PC-3 (cell line): Measurements from ENCODE around the gene LPCAT2. TPM values are rescaled to one million over a fixed set of nuclear protein-coding genes. Genes with fewer than 3 reads are reported as not detected.
A peak's percentile ranks its signal among the peaks of the same experiment; 100 is the strongest.

ENCODE experiments used
- ATAC-seq: fragments of 200-7000 bp; cut with Tn5 transposase; 2 replicates; pipeline ENCODE4 v1.9.1; 2020; ENCODE audit warnings: mild to moderate bottlenecking, moderate library complexity
- BruUV-seq: library from RNA; stranded (reverse); fragments of 400-500 nt; replicated peaks from 2 replicates; lab custom pipeline; 2021; lab: Mats Ljungman, UMichigan
- CTCF ChIA-PET: fragments of 300-600 bp; sonication (Branson Sonifier 250); formaldehyde crosslinking; loops from one replicate; lab custom pipeline; 2022; ENCODE audit warnings: antibody characterized with exemption; lab: Charles Lee
- POLR2A ChIA-PET: fragments of 300-600 bp; sonication (Branson Sonifier 250); formaldehyde crosslinking; loops from one replicate; lab custom pipeline; 2022; ENCODE audit warnings: antibody characterized with exemption; ENCODE audit not compliant: unreplicated experiment; lab: Charles Lee
- DNase-seq: peaks from one replicate; pipeline ENCODE4 v3.0.0-alpha.2; 2015
- H2AFZ ChIP-seq: fragments of 300-600 bp; sonication (generic); 2 replicates; pipeline ENCODE4 v1.6.0; 2016; ENCODE audit warnings: antibody characterized with exemption, low read length
- H3F3A ChIP-seq: fragments of 300-600 bp; sonication (generic); one replicate; pipeline ENCODE4 v1.6.0; 2017; ENCODE audit warnings: antibody characterized with exemption, low read length, control low read depth, mild to moderate bottlenecking; ENCODE audit not compliant: unreplicated experiment
- H3K27ac ChIP-seq: fragments of 300-600 bp; sonication (generic); 2 replicates; pipeline ENCODE4 v1.5.1; 2016; ENCODE audit warnings: mild to moderate bottlenecking, low read length
- H3K27me3 ChIP-seq: fragments of 300-600 bp; sonication (generic); 2 replicates; pipeline ENCODE4 v1.6.1; 2016; ENCODE audit warnings: low read length, mixed read lengths
- H3K36me3 ChIP-seq: fragments of 300-600 bp; sonication (generic); 2 replicates; pipeline ENCODE4 v1.6.1; 2016; ENCODE audit warnings: low read depth, mixed run types, low read length, mixed read lengths
- H3K4me1 ChIP-seq: fragments of 300-600 bp; sonication (generic); 2 replicates; pipeline ENCODE4 v1.5.1; 2016; ENCODE audit warnings: low read length; ENCODE audit not compliant: insufficient read depth
- H3K4me2 ChIP-seq: fragments of 300-600 bp; sonication (generic); 2 replicates; pipeline ENCODE4 v1.6.0; 2016; ENCODE audit warnings: low read length
- H3K4me3 ChIP-seq: fragments of 300-600 bp; sonication (generic); 2 replicates; pipeline ENCODE4 v1.5.1; 2016; ENCODE audit warnings: mild to moderate bottlenecking, low read length, mixed read lengths
- H3K79me2 ChIP-seq: fragments of 300-600 bp; sonication (generic); 2 replicates; pipeline ENCODE4 v1.6.1; 2017; ENCODE audit warnings: low read length, mixed read lengths
- H3K9ac ChIP-seq: fragments of 300-600 bp; sonication (generic); 2 replicates; pipeline ENCODE4 v1.6.0; 2016; ENCODE audit warnings: mild to moderate bottlenecking, low read length
- H3K9me2 ChIP-seq: fragments of 300-600 bp; sonication (generic); replicated peaks from 2 replicates; pipeline ENCODE4 v1.6.1; 2016; ENCODE audit warnings: mixed run types, low read length, mixed read lengths
- H3K9me3 ChIP-seq: fragments of 300-600 bp; sonication (generic); 2 replicates; pipeline ENCODE4 v1.6.1; 2016; ENCODE audit warnings: low read length, mixed read lengths
- H4K20me1 ChIP-seq: fragments of 300-600 bp; sonication (generic); 2 replicates; pipeline ENCODE4 v1.6.1; 2016; ENCODE audit warnings: low read length, mixed read lengths
- CTCF ChIP-seq: fragments of 300-600 bp; sonication (generic); conservative IDR thresholded peaks from 2 replicates; pipeline ENCODE4 v1.5.1; 2017; ENCODE audit warnings: antibody characterized with exemption, low read depth, mild to moderate bottlenecking, low read length
- EZH2 ChIP-seq: fragments of 300-600 bp; sonication (generic); IDR thresholded peaks from one replicate; pipeline ENCODE4 v1.6.1; 2017; ENCODE audit warnings: antibody characterized with exemption, mild to moderate bottlenecking, low read length; ENCODE audit not compliant: unreplicated experiment
- EZH2phosphoT487 ChIP-seq: fragments of 300-600 bp; sonication (generic); IDR thresholded peaks from 2 replicates; pipeline ENCODE4 v1.6.1; 2018; ENCODE audit warnings: mild to moderate bottlenecking, antibody characterized with exemption, low read length, borderline replicate concordance
- intact Hi-C: fragments of 100-400 bp; cut with micrococcal nuclease; formaldehyde crosslinking; loops from 2 replicates; pipeline ENCODE4 v1.9.0; 2023
- total RNA-seq: library from RNA; depleted of rRNA; stranded (reverse); fragments of >200 nt; gene quantifications from 2 replicates; pipeline ENCODE4 v1.2.3, GENCODE V29; 2014

The LPCAT2 gene
- total RNA-seq, 1 experiment from 2014 or later, result 8.0 TPM

GRCh38 chr16:55469821-55470532, 38.9 kb upstream of the LPCAT2 start:
- no peak for ATAC-seq
- H3K4me2 ChIP-seq, result 0 out of 2 replicates have a peak overlapping the region, but pooled peaks have one; percentile 48

GRCh38 chr16:55470533-55471371, 38.1 kb upstream of the LPCAT2 start:
- no peak overlapping the region for H3K9ac ChIP-seq
- CTCF ChIA-PET, result no interaction called here
- TF ChIP-seq EZH2phosphoT487 (no peak), CTCF (no peak)
- intact Hi-C loops, result no loop called here
- ATAC-seq, result no peak
- peaks cover 25% of the 10 kb centered on the region for H3K4me1 ChIP-seq
- H3K9me3 ChIP-seq, result no peaks in the 10 kb centered on the region
- H3K4me2 ChIP-seq, result peak overlapping the region; percentile 48
- peak overlapping the region; percentile 74 for H3K27ac ChIP-seq
- BruUV-seq, result no TSS peak
- POLR2A ChIA-PET, result no interaction called here
- 0 out of 2 replicates have a peak overlapping the region, but pooled peaks have one; percentile 15 for H2AFZ ChIP-seq
- H3F3A ChIP-seq, result no peaks in the 10 kb centered on the region
- no peaks in the 10 kb centered on the region for H3K9me2 ChIP-seq
- H3K4me3 ChIP-seq, result no peak overlapping the region
- DNase-seq, result peak; percentile 50
- H3K27me3 ChIP-seq, result no peaks in the 10 kb centered on the region
- H3K79me2 ChIP-seq, result no peaks in the 10 kb centered on the region
- no peaks in the 10 kb centered on the region for H3K36me3 ChIP-seq
- H4K20me1 ChIP-seq, result no peaks in the 10 kb centered on the region

More at GRCh38 chr16:55469821-55470532, 38.9 kb upstream of the LPCAT2 start:
- TF ChIP-seq EZH2, result no peak
- TF ChIP-seq EZH2phosphoT487, result no peak
- TF ChIP-seq CTCF, result no peak
- intact Hi-C loops, result loop anchor here (5.0 to 10.0 kb wide), 2 partner anchors 372 to 1695 kb away; no protein-coding TSS in a partner anchor
- Histone ChIP-seq H3K9ac (no peak overlapping the region), H3K79me2 (no peaks in the 10 kb centered on the region), H3K27me3 (no peaks in the 10 kb centered on the region), H3F3A (no peaks in the 10 kb centered on the region), H3K36me3 (peaks cover 2% of the 10 kb centered on the region; the same call in 1 of the 2 replicates), H3K4me3 (no peak overlapping the region), H3K4me1 (peaks cover 25% of the 10 kb centered on the region), H3K9me2 (no peaks in the 10 kb centered on the region), H3K9me3 (no peaks in the 10 kb centered on the region), H2AFZ (no peak overlapping the region), H4K20me1 (no peaks in the 10 kb centered on the region), H3K27ac (peak overlapping the region; percentile 74; the same call in 1 of the 2 replicates)
- CTCF ChIA-PET, result no interaction called here
- BruUV-seq, result no TSS peak
- POLR2A ChIA-PET, result no interaction called here
- DNase-seq, result no peak
